ENCODE measurements around the gene LRRC53.

LRRC53 gene

DNA sequence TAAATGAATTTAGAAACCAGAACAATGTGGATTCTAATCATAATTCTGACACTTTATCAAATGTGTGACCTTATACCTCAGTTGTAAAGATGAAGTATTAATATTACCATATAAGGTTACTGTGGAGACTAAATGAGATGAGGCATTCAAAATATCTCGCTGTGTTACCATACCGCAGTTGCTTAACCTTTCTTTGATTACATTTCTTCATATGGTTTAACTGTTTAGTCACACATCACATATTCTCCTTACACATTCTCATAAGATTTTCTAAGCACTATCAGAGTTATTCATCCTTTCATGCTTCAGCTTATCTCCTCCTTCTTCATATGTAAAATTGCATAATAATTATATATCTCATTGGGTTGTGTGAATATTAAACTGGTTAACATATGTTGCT is 88.9 kb downstream of the LRRC53 start:
- in situ Hi-C loops (cut with HindIII; ENCODE audit: low sequenced_read_pairs), result no loop called here
- no peak for DNase-seq (ENCODE audit: low read depth, low spot score)
- H3K4me3 ChIP-seq (ENCODE audit: low read depth, low read length), result no peak overlapping the region
- no peak for TF ChIP-seq CTCF (IDR thresholded peaks at IDR 0.05; ENCODE audit: low read depth, low read length)

GRCh38 chr1:74422421-74423292 is 89.8 kb downstream of the LRRC53 start:
- H3K4me3 ChIP-seq (ENCODE audit: low read depth, low read length), result no peak overlapping the region
- no peak for TF ChIP-seq CTCF (IDR thresholded peaks at IDR 0.05; ENCODE audit: low read depth, low read length)
- peak; percentile 8 for DNase-seq (ENCODE audit: low read depth, low spot score)
- in situ Hi-C loops (cut with HindIII; ENCODE audit: low sequenced_read_pairs), result no loop called here

GRCh38 chr1:74420467-74420866 is 91.9 kb downstream of the LRRC53 start:
- TF ChIP-seq CTCF (IDR thresholded peaks at IDR 0.05; ENCODE audit: low read depth, low read length), result no peak
- no peak overlapping the region for H3K4me3 ChIP-seq (ENCODE audit: low read depth, low read length)
- in situ Hi-C loops (cut with HindIII; ENCODE audit: low sequenced_read_pairs), result no loop called here
- DNase-seq (ENCODE audit: low read depth, low spot score), result no peak
